Large intestine (tissue), 3 donors: Measurements from ENCODE around the gene CAV1. TPM values are rescaled to one million over a fixed set of nuclear protein-coding genes. Genes with fewer than 3 reads are reported as not detected.

Source experiments
- DNase-seq, 2 donors: peaks; one replicate each; pipeline versions ENCODE4 v3.0.0 to v3.0.0-alpha.2; 2013
- H3K27ac ChIP-seq: one replicate; pipeline ENCODE4 v1.5.1; 2013; ENCODE audit warnings: low read length
- H3K27me3 ChIP-seq: 2 replicates; pipeline ENCODE4 v1.6.1; 2013; ENCODE audit warnings: low read length; ENCODE audit not compliant: control insufficient read depth, insufficient read depth
- H3K36me3 ChIP-seq: 2 replicates; pipeline ENCODE4 v1.6.1; 2013; ENCODE audit warnings: low read length; ENCODE audit not compliant: control insufficient read depth, insufficient read depth
- H3K4me1 ChIP-seq: one replicate; pipeline ENCODE4 v1.6.1; 2013; ENCODE audit warnings: low read length; ENCODE audit not compliant: control insufficient read depth, insufficient read depth
- H3K4me3 ChIP-seq: one replicate; pipeline ENCODE4 v1.5.1; 2013; ENCODE audit warnings: low read length
- H3K9me3 ChIP-seq: one replicate; pipeline ENCODE4 v1.6.1; 2013; ENCODE audit warnings: mild to moderate bottlenecking, low read depth, low read length, moderate library complexity; ENCODE audit not compliant: control insufficient read depth
- WGBS: methylation state at CpG from one replicate; pipeline ENCODE4 v1.1.5; 2013; ENCODE audit warnings: low lambda C conversion rate; ENCODE audit not compliant: insufficient coverage; 5-methylcytosine and 5-hydroxymethylcytosine counted together
- polyA plus RNA-seq: library from polyadenylated mRNA; unstranded; fragments of 120-200 nt; gene quantifications from one replicate; pipeline ENCODE4 v1.2.1, GENCODE V29; 2013

CAV1 gene
- polyA plus RNA-seq, 1 donor, result 100 TPM

DNA sequence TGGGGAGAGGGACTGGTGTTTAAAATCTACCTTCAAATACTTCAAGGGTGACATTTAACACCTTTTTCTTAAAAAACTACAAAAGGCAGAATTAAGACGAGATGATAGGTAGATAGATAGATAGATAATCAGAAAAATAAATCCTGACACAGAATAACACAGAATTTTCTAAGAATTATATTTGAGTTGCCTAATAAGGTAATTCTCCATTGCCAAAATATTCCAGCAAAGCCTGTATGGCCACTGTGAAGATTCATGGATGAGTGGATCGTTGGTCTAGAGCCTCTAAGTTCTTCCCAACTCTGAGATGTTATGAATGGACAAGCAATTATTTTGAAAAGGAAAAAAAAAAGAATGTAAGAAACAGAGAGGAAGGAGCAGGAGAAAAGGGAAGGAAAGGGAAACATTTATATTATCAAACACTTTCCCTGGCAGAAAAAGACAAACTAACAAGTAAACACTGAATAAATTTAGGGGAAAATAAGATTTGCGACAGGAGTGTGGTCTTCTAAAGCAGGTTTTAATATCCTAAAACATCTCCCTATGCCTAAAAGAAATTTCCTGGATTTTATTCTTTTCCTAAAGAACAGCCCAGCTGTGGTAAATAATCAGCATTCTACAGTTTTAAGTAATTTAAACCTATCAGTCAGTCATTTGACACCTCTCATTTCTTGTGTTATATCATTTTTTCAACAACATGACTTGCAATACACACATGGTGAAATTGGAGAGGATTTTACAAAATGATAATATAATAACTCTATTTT is 32.8 kb upstream of the CAV1 start:
- 79% methylated on average over 3 of the region's 3 CpGs for WGBS
- Histone ChIP-seq H3K9me3 (no peaks in the 10 kb centered on the region), H3K4me3 (no peak overlapping the region), H3K27me3 (no peaks in the 10 kb centered on the region), H3K27ac (no peak overlapping the region), H3K36me3 (no peaks in the 10 kb centered on the region), H3K4me1 (no peaks in the 10 kb centered on the region)
- no peak for DNase-seq

DNA sequence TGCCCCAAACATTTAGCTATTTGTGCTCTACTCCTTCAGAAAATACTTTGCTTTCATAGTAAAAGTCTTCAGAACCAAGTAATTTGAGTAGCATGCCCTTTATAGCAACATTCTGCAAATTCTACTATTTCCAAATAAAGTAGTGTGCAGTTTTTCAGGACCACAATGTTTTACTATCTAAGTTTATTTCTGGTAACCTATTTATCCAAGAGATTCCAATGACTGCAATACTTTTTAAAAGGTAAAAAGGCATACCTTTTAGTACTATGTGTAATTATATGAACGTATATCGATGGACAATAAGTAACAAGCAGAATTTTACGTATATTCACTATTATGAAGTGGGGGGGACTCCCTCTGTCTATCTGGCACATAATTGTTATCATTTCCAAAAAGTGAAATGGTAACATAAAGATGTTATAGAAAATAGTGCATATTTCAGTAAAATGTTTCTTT is 32.2 kb upstream of the CAV1 start:
- no peak overlapping the region for H3K27ac ChIP-seq
- H3K36me3 ChIP-seq, result no peaks in the 10 kb centered on the region
- WGBS, result 100% methylated on average over 3 of the region's 3 CpGs
- no peak overlapping the region for H3K4me3 ChIP-seq
- no peaks in the 10 kb centered on the region for H3K27me3 ChIP-seq
- H3K9me3 ChIP-seq, result no peaks in the 10 kb centered on the region
- no peaks in the 10 kb centered on the region for H3K4me1 ChIP-seq
- DNase-seq, result no peak

DNA sequence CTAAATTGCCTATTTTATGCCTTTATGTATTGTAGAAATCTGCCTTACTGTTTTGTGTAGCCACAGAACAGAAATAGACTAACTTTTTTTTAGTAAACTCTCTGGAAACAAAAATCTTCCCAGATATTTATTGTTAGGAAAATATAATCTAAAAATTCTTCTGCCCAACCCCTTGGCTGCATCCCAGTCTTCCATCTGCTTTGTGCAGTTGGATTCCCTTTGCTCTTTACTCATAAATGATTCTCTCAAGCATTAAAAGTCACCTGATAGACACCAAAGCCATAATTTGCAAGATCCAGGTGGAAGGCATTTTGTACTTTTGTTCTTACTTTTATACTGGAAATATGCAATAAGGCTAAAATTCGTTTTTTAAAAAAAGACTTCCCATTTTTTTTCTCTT is 31.4 kb upstream of the CAV1 start:
- Histone ChIP-seq H3K27me3 (no peaks in the 10 kb centered on the region), H3K4me1 (no peaks in the 10 kb centered on the region), H3K36me3 (no peaks in the 10 kb centered on the region), H3K4me3 (no peak overlapping the region), H3K9me3 (no peaks in the 10 kb centered on the region), H3K27ac (no peak overlapping the region)
- no peak for DNase-seq
- 60% methylated on average over 1 of the region's 1 CpG for WGBS

DNA sequence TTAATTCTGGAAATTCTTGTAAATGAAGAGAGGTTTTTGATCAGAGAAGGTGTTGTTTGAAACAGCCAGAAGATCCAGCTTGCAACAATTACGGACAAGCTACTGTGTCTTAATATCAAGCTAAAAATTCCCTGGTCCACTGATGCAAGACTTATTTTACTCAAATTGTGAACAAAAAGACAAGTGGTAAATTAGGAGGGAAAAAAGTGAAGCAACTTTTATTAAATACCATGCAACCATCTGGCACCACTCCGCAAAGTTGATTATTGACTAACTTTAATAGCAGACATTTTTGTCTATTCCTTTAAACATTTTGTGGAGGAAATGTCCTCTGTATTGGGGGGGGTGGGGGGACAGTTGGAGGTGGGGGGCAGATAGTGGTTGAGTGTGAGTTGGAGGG is 30.4 kb upstream of the CAV1 start:
- 100% methylated on average over 1 of the region's 2 CpGs for whole genome bisulfite sequencing
- Histone ChIP-seq H3K27ac (no peak overlapping the region), H3K27me3 (no peaks in the 10 kb centered on the region)

DNA sequence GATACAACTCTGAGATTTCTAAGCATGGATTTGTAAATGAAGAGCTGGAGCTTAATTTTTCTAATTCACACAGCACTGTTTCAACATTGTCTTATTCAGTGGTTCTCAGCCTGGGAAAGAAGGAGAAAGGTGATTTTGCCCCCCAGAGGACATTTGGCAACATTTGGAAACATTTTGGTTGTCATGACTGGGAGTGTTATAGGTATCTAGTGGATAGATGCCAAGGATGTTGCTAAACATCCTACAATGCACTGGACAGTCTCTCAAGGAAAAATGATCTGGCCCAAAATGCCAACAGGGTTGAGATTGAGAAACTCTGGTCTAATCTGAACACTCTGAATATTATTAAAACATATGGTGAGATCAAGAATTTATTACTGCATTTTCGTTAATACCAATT is 29.1 kb upstream of the CAV1 start:
- H3K27me3 ChIP-seq, result no peaks in the 10 kb centered on the region
- peaks cover 8% of the 10 kb centered on the region for H3K4me1 ChIP-seq
- no peak for DNase-seq
- H3K4me3 ChIP-seq, result no peak overlapping the region
- H3K36me3 ChIP-seq, result no peaks in the 10 kb centered on the region
- H3K9me3 ChIP-seq, result no peaks in the 10 kb centered on the region
- no CpG with 5 or more reads among the region's 1 CpG for WGBS
- H3K27ac ChIP-seq, result no peak overlapping the region

More for the DNA sequence above, 30.4 kb upstream of the CAV1 start:
- Histone ChIP-seq H3K36me3 (no peaks in the 10 kb centered on the region), H3K4me3 (no peak overlapping the region), H3K4me1 (peaks cover 3% of the 10 kb centered on the region), H3K9me3 (no peaks in the 10 kb centered on the region)
- no peak for DNase-seq

DNA sequence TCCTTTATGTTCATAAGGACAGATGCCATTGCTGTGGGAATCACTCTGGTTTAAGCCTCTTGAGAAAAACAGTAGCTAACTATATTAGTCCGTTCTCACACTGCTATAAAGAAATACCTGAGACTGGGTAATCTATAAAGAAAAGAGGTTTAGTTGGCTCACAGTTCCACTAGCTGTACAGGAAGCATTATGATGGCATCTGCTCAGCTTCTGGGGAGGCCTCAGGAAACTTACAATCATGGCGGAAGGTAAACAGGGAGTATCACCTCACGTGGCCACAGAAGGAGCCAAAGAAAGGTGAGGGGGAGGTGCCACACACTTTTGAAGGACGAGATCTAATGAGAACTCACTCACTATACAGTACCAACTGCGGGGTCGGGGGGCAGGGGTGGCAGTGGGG is 28.2 kb upstream of the CAV1 start:
- Histone ChIP-seq H3K27me3 (no peaks in the 10 kb centered on the region), H3K4me1 (peaks cover 10% of the 10 kb centered on the region), H3K36me3 (no peaks in the 10 kb centered on the region), H3K27ac (no peak overlapping the region), H3K9me3 (no peaks in the 10 kb centered on the region), H3K4me3 (no peak overlapping the region)
- DNase-seq, result no peak
- no CpG with 5 or more reads among the region's 6 CpGs for WGBS

DNA sequence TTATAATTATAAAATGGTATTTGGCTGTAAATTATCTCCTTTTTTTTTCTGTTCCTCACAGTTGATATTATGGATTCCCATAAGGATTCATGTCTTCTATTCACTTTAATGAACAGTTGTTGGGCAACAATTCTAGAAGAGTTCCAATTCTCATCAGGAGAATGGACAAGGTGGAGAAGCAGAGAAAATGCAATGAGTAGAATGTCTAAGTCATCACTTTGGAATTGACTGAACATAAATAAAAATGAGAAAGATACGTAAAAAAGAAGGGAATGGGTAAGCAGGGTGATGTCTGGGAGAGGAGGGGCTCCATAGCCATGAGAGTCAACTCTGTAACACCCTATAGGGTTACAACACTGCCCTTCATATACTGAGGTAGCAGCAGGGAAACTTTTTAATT is 27.1 kb upstream of the CAV1 start:
- 100% methylated on average over 1 of the region's 1 CpG for WGBS

DNA sequence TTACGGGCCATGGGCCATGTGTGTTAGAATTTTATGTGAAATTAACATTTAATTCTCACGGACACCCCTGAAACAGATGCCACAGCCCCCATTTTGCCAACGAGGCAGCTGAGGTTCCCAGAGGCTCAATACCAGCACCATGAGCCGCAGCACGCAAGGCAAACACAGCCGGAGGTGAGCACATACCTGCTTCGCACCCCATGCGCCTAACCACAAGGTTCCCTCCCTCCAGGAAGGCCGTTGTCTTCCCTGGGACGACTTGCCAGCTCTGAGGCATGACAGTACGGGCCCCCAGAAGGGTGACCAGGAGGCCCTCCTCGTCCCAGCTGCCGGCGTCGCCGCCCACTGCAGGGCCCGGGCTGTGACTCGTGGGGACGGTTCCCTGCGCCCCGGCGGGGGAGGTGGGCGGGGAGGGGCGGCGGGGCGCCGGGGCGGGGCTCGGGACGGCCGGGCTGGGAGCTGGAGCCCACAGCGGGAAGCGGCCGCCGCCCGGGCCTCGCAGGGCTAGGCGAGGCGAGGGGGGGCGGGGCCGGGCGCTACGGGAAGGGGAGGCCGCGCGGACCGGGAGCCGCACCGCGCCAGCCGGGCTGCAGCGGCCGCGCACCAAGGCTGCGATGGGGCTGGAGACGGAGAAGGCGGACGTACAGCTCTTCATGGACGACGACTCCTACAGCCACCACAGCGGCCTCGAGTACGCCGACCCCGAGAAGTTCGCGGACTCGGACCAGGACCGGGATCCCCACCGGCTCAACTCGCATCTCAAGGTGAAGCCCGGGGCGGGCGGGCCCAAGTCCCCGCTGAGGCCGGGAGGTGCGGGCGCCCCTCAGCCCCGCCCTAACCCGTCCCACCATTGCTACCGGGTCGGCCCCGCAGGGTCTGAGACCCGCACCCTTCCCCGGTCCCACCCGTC is 25.4 kb upstream of the CAV1 start, which contains the start of gene CAV2:
TSS of gene CAV2 (plus strand) at position 571 of the 910 bp plus-strand sequence. CDS start at position 615, 44 bp downstream.
- Histone ChIP-seq H3K4me3 (peak within 1 kb of the TSS; percentile 82), H3K27ac (peak within 1 kb of the TSS; percentile 78), H3K9me3 (no peaks in the 10 kb centered on the region), H3K27me3 (no peaks in the 10 kb centered on the region), H3K4me1 (peaks cover 15% of the 10 kb centered on the region), H3K36me3 (no peaks in the 10 kb centered on the region)
- peak; percentile 70 to 83 for DNase-seq
- no CpG with 5 or more reads among the region's 86 CpGs for WGBS

More for the DNA sequence above, 27.1 kb upstream of the CAV1 start:
- H3K9me3 ChIP-seq, result no peaks in the 10 kb centered on the region
- H3K4me3 ChIP-seq, result no peak overlapping the region
- H3K27me3 ChIP-seq, result no peaks in the 10 kb centered on the region
- H3K4me1 ChIP-seq, result peaks cover 15% of the 10 kb centered on the region
- H3K36me3 ChIP-seq, result no peaks in the 10 kb centered on the region
- no peak overlapping the region for H3K27ac ChIP-seq
- DNase-seq, result no peak

DNA sequence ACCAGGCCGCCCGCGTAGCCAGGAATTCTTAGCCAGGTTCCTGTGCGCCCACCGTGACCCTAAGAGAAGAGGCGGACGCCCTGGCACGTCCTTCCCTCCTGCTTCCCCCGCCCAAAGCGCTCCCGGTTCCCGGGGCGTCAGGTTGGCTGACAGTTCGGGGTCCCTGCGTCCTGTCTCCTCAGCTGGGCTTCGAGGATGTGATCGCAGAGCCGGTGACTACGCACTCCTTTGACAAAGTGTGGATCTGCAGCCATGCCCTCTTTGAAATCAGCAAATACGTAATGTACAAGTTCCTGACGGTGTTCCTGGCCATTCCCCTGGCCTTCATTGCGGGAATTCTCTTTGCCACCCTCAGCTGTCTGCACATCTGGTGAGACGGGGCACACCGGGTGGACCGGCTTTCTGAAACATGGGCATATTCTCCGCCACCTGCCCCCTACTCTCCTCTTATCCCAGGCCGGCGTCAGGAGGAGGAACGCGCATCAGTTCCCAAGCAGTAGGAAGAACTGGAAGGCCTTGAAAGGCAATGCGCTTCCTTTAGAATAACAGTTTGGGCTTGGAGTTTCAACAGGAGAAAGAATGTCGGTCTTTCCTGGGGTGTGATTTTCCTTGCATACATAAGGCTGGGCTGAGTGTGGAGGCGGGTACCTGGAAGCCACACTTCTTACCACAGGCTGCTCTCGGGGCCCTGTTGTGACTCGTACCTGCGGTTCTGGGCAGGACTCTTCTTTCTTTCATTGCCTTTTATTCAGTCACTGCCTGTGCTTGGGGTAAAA is 24.6 kb upstream of the CAV1 start:
- peaks cover 15% of the 10 kb centered on the region for H3K4me1 ChIP-seq
- 17% methylated on average over 2 of the region's 36 CpGs for WGBS

More for the DNA sequence above, 24.6 kb upstream of the CAV1 start:
- Histone ChIP-seq H3K9me3 (no peaks in the 10 kb centered on the region), H3K27ac (peak overlapping the region; percentile 78), H3K36me3 (peaks cover under 1% of the 10 kb centered on the region), H3K4me3 (peak overlapping the region; percentile 82), H3K27me3 (no peaks in the 10 kb centered on the region)
- peak in 1 of 2 donors; percentile 73 for DNase-seq
